HG03095 (cell line): ENCODE results near the gene ATG5.

Experiments used
- ATAC-seq: cut with Tn5 transposase; IDR thresholded peaks from one replicate; pipeline ENCODE4 v1.9.1; 2021; ENCODE audit warnings: moderate library complexity; ENCODE audit not compliant: unreplicated experiment

Gene ATG5

DNA sequence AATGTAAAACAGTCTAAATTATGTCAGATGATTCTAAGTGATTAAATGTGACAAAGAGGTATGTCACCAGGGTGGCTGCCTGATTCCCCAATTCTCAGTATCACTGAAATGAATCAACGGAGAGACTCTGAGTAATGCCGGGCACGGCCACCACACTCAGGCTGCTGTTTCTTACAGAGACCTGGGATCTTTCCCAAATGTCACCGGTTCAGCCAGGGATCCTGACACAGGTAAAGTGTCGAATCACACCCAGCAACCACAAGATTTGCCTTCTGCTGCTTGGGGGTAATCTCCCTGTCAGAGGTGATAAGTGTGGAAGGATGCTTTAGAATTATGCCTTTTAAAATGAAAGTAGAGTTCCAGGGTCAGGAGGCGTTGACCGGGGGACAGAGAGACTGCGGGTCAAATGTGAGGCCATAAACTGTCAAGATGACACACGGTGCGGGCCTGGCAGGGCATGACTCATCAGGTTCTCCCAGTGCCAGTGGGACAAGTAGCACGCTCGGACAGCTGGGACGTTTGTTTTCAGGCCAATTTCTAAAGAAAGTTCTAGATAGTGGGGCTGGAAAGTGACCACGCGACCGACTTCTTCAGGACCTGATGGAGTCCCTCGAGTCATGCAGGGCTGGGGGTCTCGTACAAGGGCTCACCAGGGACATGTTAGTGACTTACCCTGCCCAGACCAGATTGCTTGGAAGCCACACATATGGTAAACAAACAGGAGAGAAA lies 190.5 kb downstream of the ATG5 start:
- ATAC-seq = no peak
